Calu3 (cell line): Measurements from ENCODE around the gene TSC22D3. TPM values are rescaled to one million over a fixed set of nuclear protein-coding genes. Genes with fewer than 3 reads are reported as not detected.
"Not testable (repeated sequence)": the region's sequence is repeated elsewhere in the genome, so short reads cannot be mapped to it uniquely, and the experiment has no call there.

Experiments used
- BruUV-seq: library from RNA; stranded (reverse); fragments of 400-500 nt; replicated peaks from 2 replicates; lab custom pipeline; 2021; lab: Mats Ljungman, UMichigan
- CTCF ChIA-PET: fragments of 300-600 bp; sonication (Branson Sonifier 250); formaldehyde crosslinking; loops from one replicate; lab custom pipeline; 2022; ENCODE audit warnings: antibody characterized with exemption; lab: Charles Lee
- DNase-seq: peaks from one replicate; pipeline ENCODE4 v3.0.0; 2022
- H3K27ac Mint-ChIP-seq: one replicate; pipeline ENCODE4 v1.8.0; 2022; ENCODE audit warnings: mixed read lengths; ENCODE audit not compliant: unreplicated experiment
- H3K27me3 Mint-ChIP-seq: one replicate; pipeline ENCODE4 v1.8.0; 2022; ENCODE audit warnings: mixed read lengths; ENCODE audit not compliant: unreplicated experiment
- H3K36me3 Mint-ChIP-seq: one replicate; pipeline ENCODE4 v1.8.0; 2022; ENCODE audit warnings: mild to moderate bottlenecking, moderate library complexity, mixed read lengths; ENCODE audit not compliant: insufficient read depth, unreplicated experiment
- H3K4me1 Mint-ChIP-seq: one replicate; pipeline ENCODE4 v1.8.0; 2022; ENCODE audit warnings: mild to moderate bottlenecking, low read depth, mixed read lengths; ENCODE audit not compliant: unreplicated experiment
- H3K4me3 Mint-ChIP-seq: one replicate; pipeline ENCODE4 v1.8.0; 2022; ENCODE audit warnings: mild to moderate bottlenecking, low read depth, moderate library complexity, mixed read lengths; ENCODE audit not compliant: unreplicated experiment
- H3K9me3 Mint-ChIP-seq: one replicate; pipeline ENCODE4 v1.8.0; 2022; ENCODE audit warnings: low read depth, mixed read lengths; ENCODE audit not compliant: unreplicated experiment
- intact Hi-C: fragments of 100-400 bp; cut with micrococcal nuclease; formaldehyde crosslinking; loops from one replicate; pipeline ENCODE4 v1.10.0; 2022; ENCODE audit not compliant: unreplicated experiment
- total RNA-seq: library from RNA; stranded (reverse); gene quantifications from 2 replicates; pipeline ENCODE4 v1.2.3, GENCODE V29; 2022
- TF ChIP-seq, protein P1 (sequence below): fragments of 200-600 bp; IDR thresholded peaks from one replicate; pipeline ENCODE4 v1.8.0; 2022; ENCODE audit warnings: antibody characterized with exemption; ENCODE audit not compliant: unreplicated experiment

TSC22D3 gene
- total RNA-seq, 1 experiment from 2014 or later = 48.3 TPM

DNA sequence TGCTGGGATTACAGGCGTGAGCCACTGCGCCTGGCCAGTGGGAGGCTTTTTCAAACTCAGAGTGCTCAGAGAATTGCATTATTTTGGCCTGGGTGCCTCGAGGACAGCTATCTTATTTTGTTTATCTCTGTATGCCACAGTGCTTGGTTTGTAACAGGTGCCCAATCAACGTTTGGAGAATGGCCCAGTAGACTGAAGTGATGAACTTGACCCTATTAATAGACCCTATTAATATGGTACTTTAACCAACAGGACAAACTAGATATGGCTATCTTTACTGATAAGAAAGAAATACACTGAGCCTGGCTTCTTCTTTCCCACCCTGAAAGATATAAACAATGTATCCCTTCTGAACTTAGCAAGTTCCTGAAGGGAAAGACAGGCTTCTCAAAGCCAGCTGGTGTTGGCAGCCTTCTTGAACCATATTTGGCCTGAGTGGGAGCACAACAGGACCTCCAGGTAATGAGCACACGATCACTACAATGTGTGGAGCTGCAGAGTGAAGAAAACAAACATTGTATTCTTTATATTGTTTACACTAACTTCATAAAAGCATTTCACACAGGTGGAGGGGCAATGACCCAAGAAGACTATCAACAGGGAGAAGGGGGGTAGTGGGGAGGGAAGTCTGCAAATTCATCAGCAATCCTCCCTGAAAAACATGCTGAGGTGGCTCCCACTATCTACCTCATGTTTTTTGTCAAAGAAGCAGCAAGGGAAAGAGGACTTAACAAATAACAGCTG lies 105.5 kb downstream of the TSC22D3 start:
- CTCF ChIA-PET = interaction anchor here (0.6 kb wide), 1 partner anchor 193 kb away, joined by 5 read pairs; no protein-coding TSS in a partner anchor
- Mint-ChIP-seq H3K27me3 (no peaks in the 10 kb centered on the region), H3K9me3 (no peaks in the 10 kb centered on the region), H3K36me3 (peaks cover 8% of the 10 kb centered on the region), H3K4me3 (no peak overlapping the region), H3K4me1 (peaks cover 22% of the 10 kb centered on the region), H3K27ac (no peak overlapping the region)
- DNase-seq = no peak
- BruUV-seq = no TSS peak
- intact Hi-C loops = no loop called here
- TF ChIP-seq, protein P1, sequence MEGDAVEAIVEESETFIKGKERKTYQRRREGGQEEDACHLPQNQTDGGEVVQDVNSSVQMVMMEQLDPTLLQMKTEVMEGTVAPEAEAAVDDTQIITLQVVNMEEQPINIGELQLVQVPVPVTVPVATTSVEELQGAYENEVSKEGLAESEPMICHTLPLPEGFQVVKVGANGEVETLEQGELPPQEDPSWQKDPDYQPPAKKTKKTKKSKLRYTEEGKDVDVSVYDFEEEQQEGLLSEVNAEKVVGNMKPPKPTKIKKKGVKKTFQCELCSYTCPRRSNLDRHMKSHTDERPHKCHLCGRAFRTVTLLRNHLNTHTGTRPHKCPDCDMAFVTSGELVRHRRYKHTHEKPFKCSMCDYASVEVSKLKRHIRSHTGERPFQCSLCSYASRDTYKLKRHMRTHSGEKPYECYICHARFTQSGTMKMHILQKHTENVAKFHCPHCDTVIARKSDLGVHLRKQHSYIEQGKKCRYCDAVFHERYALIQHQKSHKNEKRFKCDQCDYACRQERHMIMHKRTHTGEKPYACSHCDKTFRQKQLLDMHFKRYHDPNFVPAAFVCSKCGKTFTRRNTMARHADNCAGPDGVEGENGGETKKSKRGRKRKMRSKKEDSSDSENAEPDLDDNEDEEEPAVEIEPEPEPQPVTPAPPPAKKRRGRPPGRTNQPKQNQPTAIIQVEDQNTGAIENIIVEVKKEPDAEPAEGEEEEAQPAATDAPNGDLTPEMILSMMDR = no peak

DNA sequence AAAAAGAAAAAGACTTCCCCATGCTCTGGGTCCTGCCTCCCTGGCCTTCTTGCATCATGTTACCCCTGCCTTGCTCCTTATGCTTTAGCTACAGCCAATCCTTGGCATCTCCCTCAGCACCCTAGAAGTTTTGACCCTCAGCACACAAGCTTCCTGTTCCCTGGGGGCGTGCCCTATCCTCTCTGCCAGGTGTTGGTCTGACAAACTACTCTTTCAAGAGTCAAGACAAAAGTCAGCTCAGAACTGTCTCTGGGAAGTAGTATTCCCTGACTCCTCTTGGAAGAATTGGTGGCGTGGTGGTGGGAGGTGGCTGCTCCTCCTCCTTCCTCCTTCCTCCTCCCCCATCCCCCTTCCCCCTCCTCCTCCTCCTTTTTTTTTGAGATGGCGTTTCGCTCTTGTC lies 106.3 kb downstream of the TSC22D3 start:
- Mint-ChIP-seq H3K9me3 (no peaks in the 10 kb centered on the region), H3K36me3 (peaks cover 7% of the 10 kb centered on the region), H3K27me3 (no peaks in the 10 kb centered on the region), H3K4me3 (no peak overlapping the region), H3K27ac (no peak overlapping the region), H3K4me1 (peaks cover 14% of the 10 kb centered on the region)
- CTCF ChIA-PET = interaction anchor here (0.5 to 1.0 kb wide), 4 partner anchors 68 to 192 kb away, joined by 3 to 6 read pairs (median 4); partner anchors contain the start of gene TSC22D3
- TF ChIP-seq, protein P1 = no peak
- intact Hi-C loops = no loop called here
- BruUV-seq = no TSS peak
- no peak for DNase-seq

DNA sequence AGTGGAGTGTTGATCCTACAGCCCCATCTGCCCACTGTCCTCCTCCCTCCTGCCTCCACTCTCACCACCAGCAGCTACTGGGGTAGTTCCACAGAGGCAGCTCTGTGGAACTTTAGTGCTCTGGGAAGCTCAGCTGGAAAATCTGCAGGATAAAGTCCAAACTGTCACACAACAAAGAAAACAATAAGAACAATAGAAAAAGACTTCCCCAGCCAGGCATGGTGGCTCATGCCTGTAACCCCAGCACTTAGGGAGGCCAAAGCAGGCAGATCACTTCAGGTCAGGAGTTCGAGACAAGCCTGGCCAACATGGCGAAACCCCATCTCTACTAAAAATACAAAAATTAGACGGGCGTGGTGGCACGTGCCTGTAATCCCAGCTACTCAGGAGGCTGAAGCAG lies 106.9 kb downstream of the TSC22D3 start:
- H3K4me3 Mint-ChIP-seq, intact Hi-C loops, H3K9me3 Mint-ChIP-seq, H3K36me3 Mint-ChIP-seq, BruUV-seq, DNase-seq, H3K4me1 Mint-ChIP-seq, H3K27ac Mint-ChIP-seq, H3K27me3 Mint-ChIP-seq: not testable (repeated sequence)
- CTCF ChIA-PET = interaction anchor here (0.5 to 1.0 kb wide), 2 partner anchors 74 to 107 kb away, joined by 3 to 6 read pairs; partner anchors contain the start of gene TSC22D3

DNA sequence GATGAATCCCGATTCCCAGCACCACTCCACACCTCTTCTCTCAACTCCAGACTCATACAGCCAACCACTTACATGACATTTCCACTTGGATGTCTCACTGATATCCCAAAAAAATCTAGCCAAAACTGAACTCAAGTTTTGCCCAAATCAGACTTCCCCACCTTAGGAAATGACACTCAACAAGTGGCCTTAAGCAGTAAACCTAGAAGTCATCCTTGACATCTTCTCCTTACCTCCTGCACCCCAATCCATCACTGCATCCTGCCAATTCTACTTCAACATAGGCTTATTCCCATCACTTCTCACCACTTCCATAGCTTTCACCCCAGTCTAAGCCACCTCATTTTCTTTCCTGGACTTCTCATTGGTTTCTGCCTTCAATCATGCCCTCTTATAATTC lies 108.2 kb downstream of the TSC22D3 start:
- intact Hi-C loops = no loop called here
- peak overlapping the region; percentile 11 for H3K27ac Mint-ChIP-seq
- no peak for DNase-seq
- H3K27me3 Mint-ChIP-seq = no peaks in the 10 kb centered on the region
- TF ChIP-seq, protein P1 = no peak
- H3K36me3 Mint-ChIP-seq = peaks cover 13% of the 10 kb centered on the region
- H3K9me3 Mint-ChIP-seq = no peaks in the 10 kb centered on the region
- H3K4me3 Mint-ChIP-seq = no peak overlapping the region
- no peaks in the 10 kb centered on the region for H3K4me1 Mint-ChIP-seq
- no TSS peak for BruUV-seq
- CTCF ChIA-PET = no interaction called here

DNA sequence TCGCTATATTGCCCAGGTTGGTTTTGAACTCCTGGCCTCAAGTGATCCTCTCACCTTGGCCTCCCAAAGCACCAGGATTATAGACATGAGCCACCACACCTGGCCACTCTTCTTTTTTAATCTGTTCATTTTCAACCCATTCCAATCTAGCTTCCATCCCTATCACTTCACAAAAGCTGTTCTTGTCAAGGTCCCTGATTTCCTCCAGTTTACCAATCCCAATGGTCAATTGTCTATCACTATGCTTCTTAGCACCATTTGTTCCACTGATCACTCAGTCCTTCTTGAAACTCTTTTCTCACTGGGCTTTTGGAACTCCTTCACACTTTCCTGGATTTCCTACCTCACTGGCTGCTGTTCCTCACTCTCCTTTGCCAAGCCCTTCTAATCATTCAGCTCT lies 108.7 kb downstream of the TSC22D3 start:
- Mint-ChIP-seq H3K9me3 (no peaks in the 10 kb centered on the region), H3K4me1 (no peaks in the 10 kb centered on the region), H3K4me3 (no peak overlapping the region), H3K27ac (peak overlapping the region; percentile 11), H3K27me3 (no peaks in the 10 kb centered on the region), H3K36me3 (peaks cover 13% of the 10 kb centered on the region)
- TF ChIP-seq, protein P1 = no peak
- intact Hi-C loops = no loop called here
- BruUV-seq = no TSS peak
- CTCF ChIA-PET = no interaction called here
- no peak for DNase-seq
